Liver (tissue), 9 donors: ENCODE data around the gene SEMA5A. TPM values are rescaled to one million over a fixed set of nuclear protein-coding genes. Genes with fewer than 3 reads are reported as not detected.

Source experiments
- DNase-seq: peaks from one replicate; pipeline ENCODE4 v3.0.0-alpha.2; 2017; ENCODE audit warnings: low spot score
- H3K27ac ChIP-seq, 2 donors: one replicate each; pipeline ENCODE4 v1.7.0; 2013; ENCODE audit warnings: inconsistent platforms in 2 of 2, low read length in 2 of 2, control low read depth in 1 of 2, low read depth in 1 of 2, mild to moderate bottlenecking in 1 of 2
- H3K27me3 ChIP-seq, 4 donors: one replicate each; pipeline versions ENCODE4 v1.6.1 to v1.7.0; 2013; ENCODE audit warnings: low read length in 3 of 4, inconsistent platforms in 1 of 4, mild to moderate bottlenecking in 1 of 4, moderate library complexity in 1 of 4; ENCODE audit not compliant: control insufficient read depth in 4 of 4, insufficient read depth in 4 of 4
- H3K36me3 ChIP-seq, 4 donors: one replicate each; pipeline versions ENCODE4 v1.6.1 to v1.7.0; 2013; ENCODE audit warnings: low read length in 3 of 4, mild to moderate bottlenecking in 3 of 4, low read depth in 1 of 4, moderate library complexity in 1 of 4; ENCODE audit not compliant: control insufficient read depth in 4 of 4, insufficient read depth in 3 of 4
- H3K4me1 ChIP-seq, 4 donors: one replicate each; pipeline versions ENCODE4 v1.6.1 to v1.7.0; 2013; ENCODE audit warnings: low read length in 3 of 4, mild to moderate bottlenecking in 3 of 4, moderate library complexity in 1 of 4; ENCODE audit not compliant: control insufficient read depth in 4 of 4, insufficient read depth in 4 of 4
- H3K4me3 ChIP-seq, 3 donors: one replicate each; pipeline versions ENCODE4 v1.6.1 to v1.7.0; 2013; ENCODE audit warnings: low read length in 3 of 3, control low read depth in 1 of 3, low read depth in 1 of 3, mild to moderate bottlenecking in 1 of 3
- H3K9ac ChIP-seq, 2 donors: one replicate each; pipeline ENCODE4 v1.7.0; 2013; ENCODE audit warnings: low read length in 2 of 2, mild to moderate bottlenecking in 2 of 2, moderate library complexity in 2 of 2, control low read depth in 1 of 2, low read depth in 1 of 2
- H3K9me3 ChIP-seq, 4 donors: one replicate each; pipeline versions ENCODE4 v1.6.1 to v1.7.0; 2013; ENCODE audit warnings: low read length in 3 of 4; ENCODE audit not compliant: control insufficient read depth in 4 of 4
- ATF3 ChIP-seq: IDR thresholded peaks from 2 replicates; pipeline ENCODE4 v1.6.1; 2016; ENCODE audit warnings: antibody characterized with exemption
- CTCF ChIP-seq: fragments of 150-350 bp; IDR thresholded peaks from 2 replicates; pipeline ENCODE4 v1.5.1; 2017; ENCODE audit warnings: improper control_type of control experiment, low read depth, low read length; ENCODE audit not compliant: missing input control
- EGR1 ChIP-seq, 2 donors: IDR thresholded peaks; 2 replicates each; pipeline ENCODE4 v1.6.1; 2016 to 2018; ENCODE audit warnings: antibody characterized with exemption in 2 of 2, low read depth in 2 of 2
- FOXA1 ChIP-seq: IDR thresholded peaks from 2 replicates; pipeline ENCODE4 v1.6.1; 2016; ENCODE audit warnings: antibody characterized with exemption
- FOXA2 ChIP-seq: IDR thresholded peaks from 2 replicates; pipeline ENCODE4 v1.6.1; 2016; ENCODE audit warnings: antibody characterized with exemption
- GABPA ChIP-seq, 2 donors: IDR thresholded peaks in 1 of 2; conservative IDR thresholded peaks in 1 of 2; 2 replicates each; pipeline ENCODE4 v1.6.1; 2016; ENCODE audit warnings: antibody characterized with exemption in 2 of 2, mild to moderate bottlenecking in 1 of 2, moderate library complexity in 1 of 2
- HNF4A ChIP-seq, 2 donors: conservative IDR thresholded peaks; 2 replicates each; pipeline ENCODE4 v1.6.1; 2016; ENCODE audit warnings: antibody characterized with exemption in 2 of 2, mild to moderate bottlenecking in 2 of 2
- JUND ChIP-seq, 2 donors: IDR thresholded peaks; 2 replicates each; pipeline ENCODE4 v1.6.1; 2016; ENCODE audit warnings: antibody characterized with exemption in 2 of 2
- MAX ChIP-seq: IDR thresholded peaks from 2 replicates; pipeline ENCODE4 v1.6.1; 2016; ENCODE audit warnings: antibody characterized with exemption
- NR2F2 ChIP-seq: IDR thresholded peaks from 2 replicates; pipeline ENCODE4 v1.6.1; 2016; ENCODE audit warnings: antibody characterized with exemption
- RAD21 ChIP-seq, 2 donors: IDR thresholded peaks; 2 replicates each; pipeline ENCODE4 v1.6.1; 2016; ENCODE audit warnings: antibody characterized with exemption in 2 of 2, mild to moderate bottlenecking in 2 of 2
- REST ChIP-seq: IDR thresholded peaks from 2 replicates; pipeline ENCODE4 v1.6.1; 2016; ENCODE audit warnings: antibody characterized with exemption, mild to moderate bottlenecking
- RXRA ChIP-seq, 2 donors: IDR thresholded peaks; 2 replicates each; pipeline ENCODE4 v1.6.1; 2017 to 2018; ENCODE audit warnings: antibody characterized with exemption in 2 of 2, mild to moderate bottlenecking in 1 of 2
- YY1 ChIP-seq: IDR thresholded peaks from 2 replicates; pipeline ENCODE4 v1.6.1; 2016; ENCODE audit warnings: antibody characterized with exemption, mild to moderate bottlenecking
- ZBTB33 ChIP-seq: IDR thresholded peaks from 2 replicates; pipeline ENCODE4 v1.6.1; 2016; ENCODE audit warnings: antibody characterized with exemption
- WGBS: extraction: QIAGEN DNeasy Blood & Tissue Kit; methylation state at CpG from one replicate; pipeline ENCODE4 v1.1.7; 2013; 5-methylcytosine and 5-hydroxymethylcytosine counted together
- polyA plus RNA-seq, 2 donors: library from polyadenylated mRNA; stranded (reverse) in 1 of 2; unstranded in 1 of 2; fragments of 200-250 nt in 1 of 2; fragments of >200 nt in 1 of 2; fragmentation: Nextera tagmentation in 1 of 2; extraction: Ambion mirVana in 1 of 2; gene quantifications; one replicate each; pipeline versions ENCODE4 v1.2.1 to v1.2.3, GENCODE V29; 2013 to 2015
- total RNA-seq, 2 donors: library from RNA; depleted of rRNA; stranded (reverse); fragments of >200 nt; gene quantifications; one replicate each; pipeline ENCODE4 v1.2.3, GENCODE V29; 2014
- donor health status: healthy.
- donor health status: healthy.
- donor health status: healthy.
- donor health status: healthy.
- donor health status: healthy.

Gene SEMA5A
- total and polyA plus RNA-seq, 4 donors = 1.1 to 5.8 (median 3.2) TPM

- Histone ChIP-seq H3K9ac (no peak overlapping the region), H3K4me3 (no peak overlapping the region), H3K27ac (no peak overlapping the region), H3K27me3 (no peaks in the 10 kb centered on the region), H3K4me1 (no peaks in the 10 kb centered on the region), H3K9me3 (no peaks in the 10 kb centered on the region), H3K36me3 (peaks cover 0 to 23% (median 9%) of the 10 kb centered on the region in 4 donors)
- TF ChIP-seq ATF3 (no peak), REST (no peak), FOXA2 (no peak), GABPA (IDR thresholded peaks at IDR 0.05 in 1 of 2, conservative IDR thresholded peaks at IDR 0.05 in 1 of 2) (no peak), RAD21 (IDR thresholded peaks at IDR 0.05) (no peak), RXRA (IDR thresholded peaks at IDR 0.05) (no peak)
- WGBS = 74% methylated on average over 2 of the region's 2 CpGs
- no peak for DNase-seq
Observed at GRCh38 chr5:9040475-9040874, 505.4 kb downstream of the SEMA5A start.

- Histone ChIP-seq H3K4me1 (no peaks in the 10 kb centered on the region), H3K9ac (no peak overlapping the region), H3K36me3 (peaks cover 0 to 7% (median 1%) of the 10 kb centered on the region in 4 donors), H3K4me3 (no peak overlapping the region), H3K9me3 (no peaks in the 10 kb centered on the region), H3K27me3 (no peaks in the 10 kb centered on the region), H3K27ac (no peak overlapping the region)
- TF ChIP-seq CTCF (no peak), ATF3 (no peak), GABPA (IDR thresholded peaks at IDR 0.05 in 1 of 2, conservative IDR thresholded peaks at IDR 0.05 in 1 of 2) (no peak), REST (no peak), RAD21 (IDR thresholded peaks at IDR 0.05) (no peak), YY1 (no peak), MAX (no peak), JUND (IDR thresholded peaks at IDR 0.05) (no peak), HNF4A (conservative IDR thresholded peaks at IDR 0.05) (no peak), ZBTB33 (no peak), NR2F2 (no peak), EGR1 (IDR thresholded peaks at IDR 0.05; ENCODE audit: low read depth in 2 of 2) (no peak), FOXA1 (no peak), RXRA (IDR thresholded peaks at IDR 0.05) (no peak)
- WGBS = 70% methylated on average over 3 of the region's 3 CpGs
- DNase-seq = no peak
Observed at GRCh38 chr5:9037048-9037447, 508.8 kb downstream of the SEMA5A start.
